ENCODE measurements around the gene BAZ2B.

- no peak for TF ChIP-seq CTCF (conservative IDR thresholded peaks at IDR 0.05; ENCODE audit: low read depth, low read length)
- no peak for TF ChIP-seq EZH2 (IDR thresholded peaks at IDR 0.05; ENCODE audit: borderline replicate concordance, low read depth, low read length, poor library complexity, severe bottlenecking)
Observed at GRCh38 chr2:159615367-159616285, 722 bp downstream of the BAZ2B start.
